ENCODE results near the gene PLD1.

The PLD1 gene

GRCh38 chr3:171796625-171797264 lies 13.5 kb downstream of the PLD1 start:
- DNase-seq = no peak

- DNase-seq = no peak
Observed at GRCh38 chr3:171792531-171792930, 17.8 kb downstream of the PLD1 start.

- no peak for DNase-seq
Observed at GRCh38 chr3:171791692-171792076, 18.6 kb downstream of the PLD1 start.

- no peak for DNase-seq
Observed at GRCh38 chr3:171790898-171791691, 19.2 kb downstream of the PLD1 start.

- peak; percentile 53 for DNase-seq
Observed at GRCh38 chr3:171790574-171790897, 19.7 kb downstream of the PLD1 start.

GRCh38 chr3:171789759-171790505 lies 20.4 kb downstream of the PLD1 start:
- DNase-seq = no peak

- no peak for DNase-seq
Observed at GRCh38 chr3:171788546-171789351, 21.5 kb downstream of the PLD1 start.

GRCh38 chr3:171786997-171787396 lies 23.3 kb downstream of the PLD1 start:
- no peak for DNase-seq

GRCh38 chr3:171784937-171785336 lies 25.3 kb downstream of the PLD1 start:
- DNase-seq = no peak

GRCh38 chr3:171784387-171784786 lies 25.9 kb downstream of the PLD1 start:
- DNase-seq = no peak

- DNase-seq = no peak
Observed at GRCh38 chr3:171783626-171784025, 26.7 kb downstream of the PLD1 start.

GRCh38 chr3:171783086-171783485 lies 27.2 kb downstream of the PLD1 start:
- DNase-seq = no peak

GRCh38 chr3:171782617-171783016 lies 27.7 kb downstream of the PLD1 start:
- no peak for DNase-seq

GRCh38 chr3:171781711-171782127 lies 28.6 kb downstream of the PLD1 start:
- no peak for DNase-seq

- no peak for DNase-seq
Observed at GRCh38 chr3:171778493-171778892, 31.8 kb downstream of the PLD1 start.

GRCh38 chr3:171777596-171777995 lies 32.7 kb downstream of the PLD1 start:
- no peak for DNase-seq

GRCh38 chr3:171776839-171777583 lies 33.3 kb downstream of the PLD1 start:
- no peak for DNase-seq

- DNase-seq = peak; percentile 29
Observed at GRCh38 chr3:171776411-171776810, 33.9 kb downstream of the PLD1 start.

- no peak for DNase-seq
Observed at GRCh38 chr3:171775943-171776342, 34.3 kb downstream of the PLD1 start.

- DNase-seq = no peak
Observed at GRCh38 chr3:171774521-171774920, 35.8 kb downstream of the PLD1 start.

- peak; percentile 38 for DNase-seq
Observed at GRCh38 chr3:171772427-171773056, 37.7 kb downstream of the PLD1 start.
